GM21515 (cell line): ENCODE results near the gene TOB1.

ENCODE experiments used
- ATAC-seq: cut with Tn5 transposase; IDR thresholded peaks from one replicate; pipeline ENCODE4 v1.9.1; 2021; ENCODE audit not compliant: unreplicated experiment

Gene TOB1

DNA sequence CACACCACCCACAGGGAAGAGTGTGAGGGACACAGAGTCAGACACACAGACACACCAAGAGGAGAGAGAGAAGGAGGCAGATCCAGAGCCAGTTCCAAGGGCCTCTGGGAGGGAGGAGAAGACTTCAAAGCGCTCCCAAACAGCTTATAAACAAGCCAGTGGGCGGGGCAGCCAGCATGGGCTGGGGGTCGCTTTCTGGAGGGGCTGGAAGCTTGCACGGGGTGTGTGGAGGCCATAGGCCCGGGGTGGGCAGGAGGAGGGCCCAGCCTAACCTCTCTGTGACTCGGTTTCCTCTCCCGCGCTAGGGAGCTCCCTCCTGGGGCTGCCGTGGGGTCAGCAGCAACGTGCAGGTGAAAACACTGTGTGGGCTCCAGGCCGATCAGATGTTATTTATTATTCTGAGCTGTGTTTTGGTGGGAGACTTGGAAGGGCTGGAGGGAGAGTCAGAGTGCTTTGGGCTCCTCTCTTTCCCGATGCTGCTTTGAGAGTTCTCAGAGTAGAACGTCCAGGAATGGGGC is 33.2 kb downstream of the TOB1 start:
- no peak for ATAC-seq

DNA sequence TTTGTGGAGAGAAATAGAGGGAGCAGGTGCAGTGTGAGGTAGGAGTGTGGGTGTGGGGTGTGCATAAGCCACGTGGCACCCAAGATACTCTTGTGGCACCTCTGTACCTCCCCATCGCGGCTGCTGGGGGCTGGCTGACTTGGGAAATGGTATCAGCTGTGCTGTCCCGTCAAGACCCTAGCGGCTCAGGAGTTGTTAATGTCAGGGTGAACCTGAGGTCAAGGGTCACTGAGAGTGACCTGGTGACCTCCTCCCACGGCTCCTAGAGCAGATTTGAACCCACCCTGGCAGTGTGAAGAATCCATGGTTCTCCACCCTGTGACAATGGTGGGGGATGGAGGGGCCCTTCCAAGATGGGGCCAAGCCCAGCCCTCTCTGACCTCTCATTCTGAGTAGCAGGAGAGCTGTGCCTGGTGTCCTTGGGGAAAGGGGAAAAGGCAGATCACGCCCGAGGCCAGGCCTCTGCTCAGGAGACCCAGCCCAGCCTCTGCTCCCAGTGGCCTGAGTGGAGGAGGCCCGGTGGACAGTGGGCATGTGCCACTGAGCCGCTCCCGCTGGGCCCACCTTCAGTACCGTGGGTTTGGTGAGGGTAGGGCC is 33.8 kb downstream of the TOB1 start:
- no peak for ATAC-seq

DNA sequence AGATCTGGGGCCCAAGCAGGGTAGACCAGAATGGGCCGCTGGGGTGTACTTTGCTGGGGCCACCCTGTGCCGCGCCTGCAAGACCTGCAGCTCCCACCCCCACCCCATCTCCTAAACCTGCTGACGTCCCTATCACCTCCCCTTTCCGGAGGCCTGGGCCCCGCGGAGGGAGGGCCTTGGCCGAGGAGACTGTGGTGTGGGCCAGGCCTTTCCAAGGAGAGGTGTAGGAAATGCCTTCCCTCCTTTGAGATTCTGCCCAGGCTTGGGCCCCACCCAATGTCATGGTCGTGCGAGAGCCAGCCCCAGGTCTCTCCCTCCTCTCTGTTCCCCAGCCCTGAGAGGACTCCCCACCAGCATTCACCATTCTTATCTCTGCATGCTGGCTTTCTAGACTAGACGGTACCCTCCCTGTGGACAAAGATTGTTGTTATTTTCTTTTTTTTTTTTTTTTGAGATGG is 34.7 kb downstream of the TOB1 start:
- no peak for ATAC-seq

DNA sequence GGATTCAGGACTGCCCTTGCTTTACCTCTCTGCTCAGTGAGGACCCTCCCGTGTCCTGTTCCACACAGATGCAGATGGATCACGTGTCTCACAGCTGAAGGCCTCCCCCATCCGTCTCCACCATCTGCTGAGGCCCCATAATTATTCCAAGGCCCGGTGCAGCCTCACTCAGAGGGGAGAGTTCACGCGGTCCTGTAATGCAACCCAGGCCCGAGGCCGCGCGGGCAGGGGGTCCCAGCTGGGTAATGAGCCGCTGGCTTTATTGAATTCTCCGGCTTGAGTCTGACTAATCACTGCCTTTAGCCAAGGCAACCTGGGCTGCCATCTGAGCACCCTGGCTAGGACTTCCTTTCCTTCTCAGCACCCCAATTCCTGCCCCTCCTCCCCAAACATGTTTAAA is 35.2 kb downstream of the TOB1 start:
- ATAC-seq = no peak

DNA sequence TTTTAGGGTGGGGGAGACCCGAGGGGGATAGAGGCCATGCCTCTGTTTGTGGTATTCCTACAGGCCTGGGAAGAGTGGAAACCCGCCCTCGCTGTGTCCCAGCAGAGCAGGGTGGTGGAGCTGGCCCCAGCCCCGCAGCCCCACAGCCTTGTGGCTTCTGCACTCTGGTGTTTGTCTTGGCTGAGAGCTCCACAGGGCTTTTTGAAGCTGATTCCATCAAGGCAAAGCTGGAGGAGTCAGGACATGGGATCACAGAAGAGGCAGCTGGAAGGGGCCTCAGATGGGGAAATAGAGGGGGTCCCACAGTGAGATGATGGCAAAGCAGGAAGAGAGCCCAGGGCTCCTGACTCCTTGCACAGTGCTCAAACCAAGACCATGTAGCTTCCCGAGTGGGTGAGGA is 35.8 kb downstream of the TOB1 start:
- ATAC-seq = no peak

DNA sequence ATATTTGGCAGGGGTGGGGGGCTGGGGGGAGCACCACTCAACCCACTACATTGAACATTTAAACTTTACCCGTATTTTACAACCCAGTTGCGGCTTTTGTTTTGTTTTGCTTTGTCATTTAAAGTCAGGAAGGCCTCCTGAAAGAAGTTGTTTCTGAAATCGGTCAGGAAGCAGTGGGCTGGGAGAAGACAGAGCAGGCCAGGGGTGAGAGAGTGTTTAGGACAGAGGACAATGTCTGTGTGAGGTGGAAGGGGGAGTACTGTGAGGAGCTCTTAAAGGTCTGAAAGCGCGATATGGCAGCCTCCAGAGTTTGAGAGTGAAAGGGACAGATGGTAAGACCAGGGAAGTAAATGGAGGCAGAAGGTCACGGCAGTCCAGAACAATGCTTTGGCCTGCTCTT is 36.8 kb downstream of the TOB1 start:
- ATAC-seq = no peak

DNA sequence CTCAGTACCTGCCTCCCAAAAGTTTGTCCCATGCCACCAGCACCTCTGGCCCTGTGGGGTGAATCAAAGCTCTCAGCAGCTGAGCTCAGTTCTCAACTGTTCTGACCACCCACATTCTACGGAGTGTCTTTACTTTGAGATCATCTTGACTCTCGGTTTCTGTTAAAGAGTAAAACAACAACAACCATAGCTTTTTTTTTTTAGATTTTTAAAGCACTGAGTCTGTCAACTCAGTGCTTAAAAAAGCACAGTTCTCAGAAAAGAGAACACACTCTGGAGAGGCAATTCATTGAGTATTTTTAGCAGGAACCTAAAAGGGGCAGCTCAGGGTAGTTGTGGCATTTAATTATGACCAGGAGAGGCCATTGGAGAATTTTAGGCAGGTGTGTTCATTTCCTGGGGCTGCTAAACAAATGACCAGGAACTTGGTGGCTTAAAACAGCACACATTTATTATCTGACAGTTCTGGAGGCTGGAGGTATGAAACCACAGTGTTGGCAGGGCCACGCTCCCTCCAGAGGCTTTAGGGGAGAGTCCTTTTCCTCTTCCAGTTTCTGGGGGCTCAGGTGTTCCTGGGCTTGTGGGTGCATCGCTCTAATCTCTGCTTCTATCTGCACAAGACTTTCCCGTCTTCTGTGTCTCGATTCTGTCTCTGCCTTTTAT is 37.5 kb downstream of the TOB1 start:
- peak; percentile 82 for ATAC-seq

DNA sequence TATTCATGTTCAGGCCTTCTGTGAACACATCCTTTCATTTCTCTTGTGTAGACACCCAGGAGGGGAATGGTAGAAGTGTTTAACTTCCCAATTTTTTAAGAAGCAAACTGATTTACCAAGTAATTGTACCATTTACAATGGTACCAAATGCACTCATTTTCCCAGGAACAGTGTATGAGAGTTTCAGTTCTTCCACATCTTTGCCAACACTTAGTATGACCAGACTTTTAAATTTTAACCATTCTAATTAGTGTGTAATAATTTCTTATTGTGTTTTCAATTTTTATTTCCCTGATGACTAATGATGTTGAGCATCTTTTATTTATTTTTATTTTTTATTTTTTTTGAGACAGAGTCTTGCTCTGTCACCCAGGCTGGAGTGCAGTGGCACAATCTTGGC is 41.0 kb downstream of the TOB1 start:
- ATAC-seq = no peak

DNA sequence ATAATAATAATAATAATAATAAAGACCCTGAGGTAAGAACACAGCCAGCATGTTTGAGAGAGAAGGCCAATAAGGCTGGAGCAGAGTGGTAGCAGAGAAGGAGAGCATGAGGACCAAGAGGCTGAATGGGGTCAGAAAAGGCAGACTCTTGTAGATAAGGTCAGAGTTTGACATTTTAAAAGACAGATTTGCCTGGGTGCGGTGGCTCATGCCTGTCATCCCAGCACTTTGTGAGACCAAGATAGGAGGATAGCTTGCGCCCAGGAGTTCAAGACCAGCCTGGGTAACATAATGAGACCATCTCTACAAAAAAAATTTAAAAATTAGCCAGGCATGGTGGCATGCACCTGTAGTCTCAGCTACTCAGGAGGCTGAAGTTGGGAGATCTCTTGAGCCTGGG is 41.7 kb downstream of the TOB1 start:
- no peak for ATAC-seq

DNA sequence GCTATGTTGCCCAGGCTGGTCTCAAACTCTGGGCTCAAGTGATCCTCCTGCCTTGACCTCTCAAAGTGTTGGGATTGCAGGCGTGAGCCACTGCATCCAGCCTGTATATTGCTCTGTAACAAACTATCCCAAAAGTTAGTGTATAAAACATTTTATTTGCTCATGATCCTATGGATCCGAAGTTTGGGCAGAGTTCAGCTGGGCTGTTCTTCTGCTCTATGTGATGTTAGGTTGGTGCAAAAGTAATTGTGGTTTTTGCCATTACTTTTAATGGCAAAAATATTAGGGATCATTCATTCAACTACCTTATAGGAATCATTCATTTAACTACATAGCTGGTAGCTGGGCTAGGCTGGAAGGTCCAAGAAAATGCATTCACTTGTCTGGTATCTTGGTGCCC is 43.6 kb downstream of the TOB1 start:
- ATAC-seq = no peak

DNA sequence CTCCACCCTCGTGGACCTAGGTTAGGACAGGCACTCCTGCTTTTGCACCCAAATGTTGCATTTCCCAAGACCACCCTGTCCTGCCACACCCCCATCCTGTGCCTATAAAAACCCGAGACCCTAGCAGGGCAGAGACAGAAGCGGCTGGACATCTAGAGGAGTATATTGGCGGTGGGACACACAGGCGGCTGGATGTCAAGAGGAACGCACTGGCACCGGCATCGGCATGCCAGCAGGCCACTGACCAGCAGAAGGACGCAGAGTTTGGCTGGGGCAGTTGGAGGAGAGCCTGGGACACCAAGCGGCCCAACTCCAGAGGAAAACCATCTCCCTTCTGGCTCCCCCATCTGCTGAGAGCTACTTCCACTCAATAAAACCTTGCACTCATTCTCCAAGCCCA is 45.5 kb downstream of the TOB1 start:
- ATAC-seq = no peak

DNA sequence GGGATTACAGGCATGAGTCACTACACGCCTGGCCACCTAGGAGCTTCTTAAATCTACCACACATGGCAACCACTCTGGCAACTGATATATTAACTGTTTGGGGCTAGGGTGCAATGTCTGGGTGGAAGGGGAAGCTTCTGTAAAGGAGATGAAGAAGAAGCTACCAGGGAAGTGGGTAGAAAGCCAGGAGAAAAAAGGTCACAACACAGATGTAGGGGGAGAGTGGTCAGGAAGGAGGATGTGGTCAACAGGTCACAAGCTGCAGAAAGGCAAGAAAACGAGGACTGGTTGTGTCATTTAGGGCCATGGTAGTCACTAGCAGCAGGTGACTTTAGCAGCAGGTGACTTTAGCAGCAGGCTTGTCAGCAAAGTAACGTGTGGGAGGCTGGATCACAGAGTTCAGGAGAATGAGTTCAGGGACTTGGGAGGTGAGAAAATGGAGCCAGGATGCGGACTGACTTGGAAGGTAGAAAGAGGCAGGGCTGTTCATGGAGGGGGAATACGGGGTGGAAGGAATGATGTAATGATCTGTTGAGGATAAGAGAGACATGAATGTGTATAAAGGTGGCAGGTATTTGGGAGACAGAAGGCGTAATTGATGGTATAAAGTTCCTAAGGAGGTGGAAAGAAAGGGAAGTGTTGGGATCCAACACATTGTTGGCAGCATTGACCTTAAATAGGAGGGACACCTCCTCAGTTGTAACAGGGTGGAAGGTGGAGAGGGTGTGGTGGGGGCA is 47.1 kb downstream of the TOB1 start:
- no peak for ATAC-seq

DNA sequence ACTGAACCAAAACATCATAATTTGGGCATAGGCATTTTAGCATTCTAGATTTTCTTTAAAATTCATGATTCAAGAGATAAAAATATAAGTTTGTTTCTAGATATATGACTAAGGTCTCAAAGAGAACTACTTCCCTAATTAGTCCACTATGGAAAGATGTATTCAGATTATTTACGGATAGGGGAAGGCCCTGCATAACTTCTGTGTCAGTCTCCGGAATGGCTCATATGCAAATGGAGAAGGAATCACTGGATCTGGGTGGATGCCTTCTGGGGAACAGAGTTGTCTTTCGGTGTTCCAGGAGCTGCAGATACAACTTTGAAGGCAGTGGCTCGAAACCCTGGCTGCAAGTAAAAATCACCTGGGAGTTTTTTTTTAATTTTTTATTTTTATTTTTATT is 47.9 kb downstream of the TOB1 start:
- ATAC-seq = no peak

DNA sequence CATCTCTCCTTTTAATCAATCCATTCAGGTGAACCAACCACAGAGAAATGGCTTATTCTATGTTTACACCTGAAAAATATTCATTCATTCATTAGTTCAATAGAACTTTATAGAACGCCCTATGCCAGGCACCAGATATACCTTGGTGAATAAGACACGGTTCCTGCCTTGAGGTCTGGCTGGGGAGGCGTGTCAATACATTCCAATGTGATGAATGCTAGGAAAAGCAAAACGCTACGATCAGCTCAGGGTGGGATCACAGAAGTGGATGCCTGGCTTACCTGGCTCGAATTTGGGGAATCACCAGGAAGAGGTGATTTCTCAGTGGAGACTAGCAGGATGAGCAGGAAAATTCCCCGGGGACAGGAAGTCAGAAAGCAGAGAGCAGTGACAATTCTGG is 48.3 kb downstream of the TOB1 start:
- no peak for ATAC-seq

DNA sequence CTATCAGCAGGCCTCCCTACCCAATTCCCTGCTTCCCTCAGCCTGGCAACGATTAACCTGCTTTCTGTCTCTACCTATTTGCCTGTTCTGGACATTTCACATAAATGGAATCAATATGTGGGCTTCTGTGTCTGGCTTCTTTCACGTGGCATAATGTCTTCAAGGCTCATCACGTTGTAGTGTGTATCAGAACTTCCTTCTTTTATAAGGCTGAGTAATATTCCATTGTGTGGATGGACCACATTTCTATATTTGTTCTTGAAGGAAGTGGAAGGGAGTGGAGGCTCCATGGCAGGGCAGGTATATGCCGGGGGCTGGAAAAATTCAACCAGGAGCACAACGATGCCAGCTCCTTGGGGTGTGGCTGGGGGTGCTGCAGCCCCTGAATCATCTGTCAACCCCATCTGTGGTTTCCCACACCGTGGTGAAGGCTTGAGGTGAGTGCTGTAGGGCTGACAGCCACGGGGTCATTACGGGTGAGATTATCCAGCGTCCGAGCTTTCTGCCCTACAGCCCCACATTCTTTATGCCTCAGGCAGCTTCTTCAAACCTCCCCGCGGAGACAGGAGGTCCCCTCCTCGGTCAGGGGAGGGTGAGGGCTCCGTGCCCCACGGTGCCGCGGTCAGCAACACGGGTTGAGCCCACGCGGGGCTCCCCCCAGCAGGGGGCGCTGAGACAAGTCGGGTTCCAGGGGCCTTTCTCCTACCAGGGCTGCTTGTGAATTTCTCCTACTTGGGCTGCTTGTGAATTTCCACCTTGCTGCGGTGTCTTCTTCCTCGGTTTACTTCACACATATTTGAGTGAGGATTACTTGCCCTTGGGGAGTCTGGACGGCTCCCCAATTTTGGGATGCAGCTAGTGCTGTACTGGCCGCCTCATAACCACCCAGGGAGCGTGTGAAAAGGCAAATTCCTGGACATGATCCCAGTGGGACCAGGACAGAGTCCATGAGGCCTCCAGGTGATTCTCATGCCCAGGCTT is 49.1 kb downstream of the TOB1 start:
- ATAC-seq = no peak

DNA sequence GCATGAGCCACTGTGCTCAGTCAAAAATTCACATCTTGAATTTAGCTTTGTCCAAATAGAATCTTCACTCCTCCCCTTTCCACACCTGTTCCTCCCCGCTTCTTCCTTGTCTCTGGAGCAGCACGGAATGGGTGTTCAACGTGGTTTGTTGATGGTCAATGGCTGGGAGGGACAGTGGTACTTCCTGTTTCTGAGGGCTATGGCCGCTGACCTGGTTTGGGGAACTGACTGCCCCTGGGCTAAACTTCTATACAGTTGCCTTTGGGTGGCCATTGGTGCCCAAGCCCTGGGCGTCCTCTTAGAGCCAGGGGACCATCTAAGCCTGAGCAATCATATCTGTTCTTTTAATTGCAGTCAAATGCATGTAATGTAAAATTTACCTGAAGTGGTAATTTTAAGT is 49.9 kb downstream of the TOB1 start:
- ATAC-seq = no peak

DNA sequence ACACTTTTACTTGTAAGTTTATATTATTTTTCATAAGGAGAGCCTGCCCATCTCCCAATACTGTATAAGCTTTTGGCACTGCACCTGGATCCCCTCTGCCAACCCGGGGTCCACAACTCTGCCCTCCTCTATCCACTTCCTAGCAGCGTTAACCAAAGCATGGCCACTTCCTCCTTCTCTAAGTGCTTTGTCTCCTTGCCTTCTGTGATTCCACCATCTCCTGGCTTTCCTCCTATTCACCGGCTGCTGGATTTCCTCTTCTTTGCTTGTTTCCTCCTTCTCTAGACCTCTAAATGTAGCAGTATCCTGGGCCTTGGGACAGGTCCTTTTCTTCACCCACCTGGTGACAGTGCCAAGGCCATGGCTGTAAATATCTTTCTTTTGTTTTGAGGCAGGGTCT is 50.8 kb downstream of the TOB1 start:
- ATAC-seq = no peak

DNA sequence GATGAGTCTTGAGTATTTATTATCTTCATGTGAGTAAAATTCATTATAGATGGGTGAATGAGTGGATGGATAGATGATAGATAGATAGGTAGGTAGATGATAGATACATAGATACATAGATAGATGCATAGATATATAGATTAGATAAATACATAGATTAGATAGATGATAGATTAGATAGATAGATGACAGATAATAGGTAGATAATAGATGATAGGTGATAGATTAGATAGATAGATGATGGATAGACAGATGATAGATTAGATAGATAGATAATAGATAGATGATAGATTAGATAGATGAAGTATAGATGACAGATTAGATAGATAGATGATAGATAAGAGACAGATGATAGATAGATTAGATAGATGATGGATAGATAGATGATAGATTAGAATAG is 52.6 kb downstream of the TOB1 start:
- ATAC-seq = no peak
